ENCODE data around the gene KLHDC3. TPM values are rescaled to one million over a fixed set of nuclear protein-coding genes. Genes with fewer than 3 reads are reported as not detected.

KLHDC3 gene
- total RNA-seq, 1 donor from 2014 or later: 76.6 TPM

Other genes starting within 250 kb of the KLHDC3 start
- 14.1 and 14.2 TPM in 2 replicates for gene BICRAL, start 232.2 kb upstream of the KLHDC3 start, total RNA-seq
- gene RPL7L1, start 134.6 kb upstream of the KLHDC3 start, total RNA-seq: 179 TPM in 2 replicates
- gene PTCRA, start 98.2 kb upstream of the KLHDC3 start, total RNA-seq: not detected in 2 replicates
- gene CNPY3, start 84.8 kb upstream of the KLHDC3 start, total RNA-seq: 47.2 and 49.2 TPM in 2 replicates
- 0.54 and 0.60 TPM in 2 replicates for gene GNMT, start 53.5 kb upstream of the KLHDC3 start, total RNA-seq
- gene PEX6, start 35.1 kb upstream of the KLHDC3 start, total RNA-seq: 20.9 TPM in 2 replicates
- gene PPP2R5D, start 29.7 kb upstream of the KLHDC3 start, total RNA-seq: 52.1 and 53.4 TPM in 2 replicates
- 89.3 and 92.7 TPM in 2 replicates for gene MEA1, start 303 bp upstream of the KLHDC3 start, total RNA-seq
- gene RRP36, start 7.4 kb downstream of the KLHDC3 start, total RNA-seq: 86.1 and 89.9 TPM in 2 replicates
- gene CUL7, start 39.6 kb downstream of the KLHDC3 start, total RNA-seq: 20.1 and 23.2 TPM in 2 replicates
- 89.6 and 97.4 TPM in 2 replicates for gene MRPL2, start 45.2 kb downstream of the KLHDC3 start, total RNA-seq
- 12.7 and 13.7 TPM in 2 replicates for gene KLC4, start 45.4 kb downstream of the KLHDC3 start, total RNA-seq
- gene PTK7, start 62.1 kb downstream of the KLHDC3 start, total RNA-seq: 3.3 and 3.7 TPM in 2 replicates
- 61.4 and 61.9 TPM in 2 replicates for gene SRF, start 157.0 kb downstream of the KLHDC3 start, total RNA-seq
- 38.9 and 42.2 TPM in 2 replicates for gene CUL9, start 167.9 kb downstream of the KLHDC3 start, total RNA-seq
- gene DNPH1, start 215.2 kb downstream of the KLHDC3 start, total RNA-seq: 65.8 and 71.6 TPM in 2 replicates
- 1.7 and 2.0 TPM in 2 replicates for gene TTBK1, start 229.2 kb downstream of the KLHDC3 start, total RNA-seq